Ascending aorta (tissue), 2 donors: Measurements from ENCODE around the gene COPS8. TPM values are rescaled to one million over a fixed set of nuclear protein-coding genes. Genes with fewer than 3 reads are reported as not detected.

Experiments
- DNase-seq, 2 donors: peaks; one replicate each; pipeline ENCODE4 v3.0.0-alpha.2; 2019; ENCODE audit warnings: low spot score in 2 of 2
- H3K27ac ChIP-seq, 2 donors: fragments of 200-600 bp; sonication (generic); one replicate each; pipeline ENCODE4 v1.5.1; 2016 to 2017; ENCODE audit warnings: mild to moderate bottlenecking in 1 of 2
- H3K27me3 ChIP-seq: fragments of 200-600 bp; sonication (generic); one replicate; pipeline ENCODE4 v1.5.1; 2017
- H3K36me3 ChIP-seq, 2 donors: fragments of 200-600 bp; sonication (generic); one replicate each; pipeline ENCODE4 v1.5.1; 2016
- H3K4me1 ChIP-seq, 2 donors: fragments of 200-600 bp; sonication (generic); one replicate each; pipeline ENCODE4 v1.5.1; 2016 to 2017; ENCODE audit warnings: mild to moderate bottlenecking in 1 of 2
- H3K4me3 ChIP-seq, 2 donors: fragments of 200-600 bp; sonication (generic); one replicate each; pipeline ENCODE4 v1.5.1; 2016 to 2017; ENCODE audit warnings: mild to moderate bottlenecking in 1 of 2
- H3K9me3 ChIP-seq, 2 donors: fragments of 200-600 bp; sonication (generic); one replicate each; pipeline ENCODE4 v1.5.1; 2016
- intact Hi-C: fragments of 100-400 bp; cut with DNase I; formaldehyde crosslinking; loops from one replicate; pipeline ENCODE4 v1.15.1; 2023
- total RNA-seq: library from RNA; depleted of rRNA; stranded (reverse); fragments of >200 nt; gene quantifications from one replicate; pipeline ENCODE4 v1.1.0, GENCODE V29; 2016
- TF ChIP-seq, protein P1 (sequence below), 3 experiments: fragments of 200-600 bp in 2 of 3; fragments of 450-650 bp in 1 of 3; sonication (generic) in 2 of 3; IDR thresholded peaks; one replicate each; pipeline ENCODE4 v1.5.1; 2016 to 2019; ENCODE audit warnings: antibody characterized with exemption in 3 of 3, mild to moderate bottlenecking in 1 of 3, moderate library complexity in 1 of 3

The COPS8 gene
- total RNA-seq, 1 donor from 2014 or later, result 16.4 TPM

GRCh38 chr2:237141571-237142051 lies 55.9 kb downstream of the COPS8 start:
- Histone ChIP-seq H3K9me3 (peaks cover under 1 to 1% of the 10 kb centered on the region in 2 donors), H3K27ac (no peak overlapping the region), H3K4me3 (no peak overlapping the region), H3K27me3 (no peaks in the 10 kb centered on the region), H3K36me3 (no peaks in the 10 kb centered on the region), H3K4me1 (no peaks in the 10 kb centered on the region)
- no peak for DNase-seq
- TF ChIP-seq, protein P1, sequence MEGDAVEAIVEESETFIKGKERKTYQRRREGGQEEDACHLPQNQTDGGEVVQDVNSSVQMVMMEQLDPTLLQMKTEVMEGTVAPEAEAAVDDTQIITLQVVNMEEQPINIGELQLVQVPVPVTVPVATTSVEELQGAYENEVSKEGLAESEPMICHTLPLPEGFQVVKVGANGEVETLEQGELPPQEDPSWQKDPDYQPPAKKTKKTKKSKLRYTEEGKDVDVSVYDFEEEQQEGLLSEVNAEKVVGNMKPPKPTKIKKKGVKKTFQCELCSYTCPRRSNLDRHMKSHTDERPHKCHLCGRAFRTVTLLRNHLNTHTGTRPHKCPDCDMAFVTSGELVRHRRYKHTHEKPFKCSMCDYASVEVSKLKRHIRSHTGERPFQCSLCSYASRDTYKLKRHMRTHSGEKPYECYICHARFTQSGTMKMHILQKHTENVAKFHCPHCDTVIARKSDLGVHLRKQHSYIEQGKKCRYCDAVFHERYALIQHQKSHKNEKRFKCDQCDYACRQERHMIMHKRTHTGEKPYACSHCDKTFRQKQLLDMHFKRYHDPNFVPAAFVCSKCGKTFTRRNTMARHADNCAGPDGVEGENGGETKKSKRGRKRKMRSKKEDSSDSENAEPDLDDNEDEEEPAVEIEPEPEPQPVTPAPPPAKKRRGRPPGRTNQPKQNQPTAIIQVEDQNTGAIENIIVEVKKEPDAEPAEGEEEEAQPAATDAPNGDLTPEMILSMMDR (IDR thresholded peaks at IDR 0.05), result no peak
- intact Hi-C loops, result no loop called here

GRCh38 chr2:237143118-237143517 lies 57.4 kb downstream of the COPS8 start:
- H3K27ac ChIP-seq, result no peak overlapping the region
- intact Hi-C loops, result no loop called here

DNA sequence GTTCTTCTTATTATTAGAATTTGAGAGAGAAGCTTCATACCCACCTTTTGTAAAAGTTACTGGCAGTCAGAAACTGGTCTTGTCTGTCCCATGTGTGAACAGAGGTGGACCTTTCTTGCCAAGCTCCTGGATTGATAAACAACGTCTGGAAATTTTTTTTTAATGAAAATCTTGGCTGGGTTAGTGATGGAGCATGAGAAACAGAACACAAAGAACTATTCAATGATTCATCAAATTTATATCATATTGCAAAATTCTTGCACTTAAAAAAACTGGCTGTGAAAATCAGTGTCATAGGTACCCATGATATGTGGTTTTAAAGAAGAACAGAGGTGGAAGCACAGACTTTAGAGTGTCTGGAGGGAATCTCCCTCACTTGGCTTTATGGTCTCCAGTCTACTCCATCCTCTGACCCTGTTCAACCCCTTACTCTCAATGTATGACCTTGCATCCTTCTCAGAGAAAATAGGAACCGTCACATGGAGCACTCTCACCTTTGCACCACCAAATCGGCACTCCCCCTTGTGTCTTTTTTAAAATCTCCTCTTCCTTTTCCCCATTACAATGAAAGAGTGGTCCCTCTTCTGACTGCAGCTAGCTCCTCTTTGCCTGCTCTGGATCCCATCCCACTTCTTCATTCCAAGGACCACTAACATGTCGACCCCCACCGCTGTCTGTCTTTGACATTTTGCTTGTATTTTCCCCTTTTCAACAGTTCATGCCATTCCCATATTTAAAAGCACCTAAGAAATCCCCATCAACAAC lies 58.2 kb downstream of the COPS8 start:
- H3K4me1 ChIP-seq, result no peaks in the 10 kb centered on the region
- TF ChIP-seq, protein P1 (IDR thresholded peaks at IDR 0.05), result no peak
- H3K36me3 ChIP-seq, result no peaks in the 10 kb centered on the region
- H3K4me3 ChIP-seq, result no peak overlapping the region
- DNase-seq, result no peak
- peaks cover 17 to 19% of the 10 kb centered on the region in 2 donors for H3K9me3 ChIP-seq
- intact Hi-C loops, result no loop called here
- H3K27me3 ChIP-seq, result no peaks in the 10 kb centered on the region
- no peak overlapping the region for H3K27ac ChIP-seq

More at GRCh38 chr2:237143118-237143517, 57.4 kb downstream of the COPS8 start:
- H3K27me3 ChIP-seq, result no peaks in the 10 kb centered on the region
- H3K9me3 ChIP-seq, result peaks cover 16% of the 10 kb centered on the region in 2 donors
- H3K4me3 ChIP-seq, result no peak overlapping the region
- no peak for DNase-seq
- H3K36me3 ChIP-seq, result no peaks in the 10 kb centered on the region
- no peaks in the 10 kb centered on the region for H3K4me1 ChIP-seq
- TF ChIP-seq, protein P1 (IDR thresholded peaks at IDR 0.05), result no peak

GRCh38 chr2:237144516-237144915 lies 58.8 kb downstream of the COPS8 start:
- no peak for DNase-seq
- Histone ChIP-seq H3K4me1 (no peaks in the 10 kb centered on the region), H3K36me3 (no peaks in the 10 kb centered on the region), H3K27me3 (no peaks in the 10 kb centered on the region), H3K9me3 (peaks cover 17 to 19% of the 10 kb centered on the region in 2 donors), H3K27ac (no peak overlapping the region), H3K4me3 (no peak overlapping the region)
- TF ChIP-seq, protein P1 (IDR thresholded peaks at IDR 0.05), result no peak
- intact Hi-C loops, result no loop called here

DNA sequence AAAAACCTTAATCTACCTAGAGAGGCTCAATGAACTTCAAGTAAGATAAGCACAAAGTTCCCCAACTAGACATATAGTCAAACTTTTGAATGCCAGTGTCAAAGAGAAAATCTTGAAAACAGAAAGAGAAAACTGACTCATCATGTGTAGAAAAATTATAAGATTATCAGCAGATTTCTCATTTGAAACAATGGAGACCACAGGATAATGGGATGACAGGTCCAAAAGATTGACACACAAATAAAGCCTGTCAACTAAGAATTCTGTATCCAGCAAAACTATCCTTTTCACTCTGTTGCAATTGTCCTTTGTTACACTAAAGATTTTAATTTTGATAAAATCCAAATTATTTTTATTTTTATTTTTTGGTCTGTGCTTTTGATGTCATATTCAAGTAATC lies 61.6 kb downstream of the COPS8 start:
- intact Hi-C loops, result no loop called here
- Histone ChIP-seq H3K27me3 (no peaks in the 10 kb centered on the region), H3K4me3 (no peak overlapping the region), H3K9me3 (peaks cover 17 to 19% of the 10 kb centered on the region in 2 donors), H3K27ac (no peak overlapping the region), H3K4me1 (no peaks in the 10 kb centered on the region), H3K36me3 (no peaks in the 10 kb centered on the region)
- TF ChIP-seq, protein P1 (IDR thresholded peaks at IDR 0.05), result no peak
- no peak for DNase-seq
